K562 (cell line): Measurements from ENCODE around the gene ABHD10. TPM values are rescaled to one million over a fixed set of nuclear protein-coding genes. Genes with fewer than 3 reads are reported as not detected.

ENCODE experiments used
- ATAC-seq: fragments of 200-7000 bp; cut with Tn5 transposase; 3 replicates; pipeline ENCODE4 v1.9.1; 2020; ENCODE audit warnings: moderate library complexity
- BruUV-seq: library from RNA; stranded (reverse); fragments of 400-500 nt; replicated peaks from 2 replicates; lab custom pipeline; 2021; lab: Mats Ljungman, UMichigan
- CTCF ChIA-PET: fragments of 300-600 bp; formaldehyde crosslinking; extraction: SDS; loops from one replicate; lab custom pipeline; 2021; ENCODE audit warnings: low intra/inter-chr PET ratio; lab: Yijun Ruan, JAX
- POLR2A ChIA-PET: fragments of 300-600, 350-650 bp; sonication (Branson Sonifier 250); formaldehyde crosslinking; extraction: SDS; loops from one replicate; lab custom pipeline; 2021; ENCODE audit warnings: antibody characterized with exemption, inconsistent platforms; lab: Yijun Ruan, JAX
- DNase-seq, 4 experiments: peaks; one replicate each; pipeline versions ENCODE4 v3.0.0 to v3.0.0-alpha.2; 2011 to 2018; ENCODE audit warnings: low spot score in 3 of 4, mixed read lengths in 3 of 4; ENCODE audit errors: extremely low read depth in 1 of 4
- FAIRE-seq: peaks from 2 replicates; lab custom pipeline; 2011; peaks lifted over from hg19 to GRCh38; lab: Jason Lieb, UNC
- H2AFZ ChIP-seq: 2 replicates; pipeline ENCODE4 v1.6.0; 2011; ENCODE audit warnings: low read depth, low read length, control low read depth, inconsistent platforms
- H3K27ac ChIP-seq: fragments of 200-600 bp; 3 replicates; pipeline ENCODE4 v1.8.0; 2011; ENCODE audit warnings: low read depth, mild to moderate bottlenecking, control low read depth, inconsistent platforms, low read length, moderate library complexity, mixed read lengths; ENCODE audit errors: extremely low read depth
- H3K27me3 ChIP-seq, 2 experiments: fragments of 300-600 bp in 1 of 2; 2 replicates in 1 of 2; 3 replicates in 1 of 2; pipeline versions ENCODE4 v1.6.0 to v1.8.0; 2011; ENCODE audit warnings: inconsistent platforms in 2 of 2, low read length in 2 of 2, mild to moderate bottlenecking in 1 of 2, mixed read lengths in 1 of 2, moderate library complexity in 1 of 2; ENCODE audit not compliant: control insufficient read depth in 2 of 2, insufficient read depth in 2 of 2
- H3K36me3 ChIP-seq: fragments of 300-600 bp; 3 replicates; pipeline ENCODE4 v1.8.0; 2011; ENCODE audit warnings: mild to moderate bottlenecking, low read length, inconsistent platforms; ENCODE audit not compliant: control insufficient read depth, insufficient read depth
- H3K4me1 ChIP-seq, 2 experiments: fragments of 200-600 bp in 1 of 2; replicated peaks in 1 of 2; 2 replicates in 1 of 2; 3 replicates in 1 of 2; pipeline versions ENCODE4 v1.5.1 to v1.8.0; 2011; ENCODE audit warnings: inconsistent platforms in 2 of 2, low read length in 2 of 2, mild to moderate bottlenecking in 1 of 2, mixed read lengths in 1 of 2, moderate library complexity in 1 of 2; ENCODE audit not compliant: control insufficient read depth in 2 of 2, insufficient read depth in 2 of 2
- H3K4me2 ChIP-seq: 2 replicates; pipeline ENCODE4 v1.6.1; 2011; ENCODE audit warnings: low read length, control low read depth, inconsistent platforms, mixed read lengths; ENCODE audit not compliant: insufficient read depth
- H3K4me3 ChIP-seq: fragments of 200-600 bp; sonication (generic), shearing (Covaris generic); 2 replicates; pipeline ENCODE4 v1.5.1; 2016; ENCODE audit warnings: control low read depth, inconsistent platforms
- H3K79me2 ChIP-seq: fragments of 200-600 bp; 3 replicates; pipeline ENCODE4 v1.8.0; 2011; ENCODE audit warnings: low read length, inconsistent platforms; ENCODE audit not compliant: control insufficient read depth, insufficient read depth
- H3K9ac ChIP-seq, 2 experiments: 2 replicates each; pipeline versions ENCODE4 v1.6.0 to v1.6.1; 2011; ENCODE audit warnings: low read depth in 2 of 2, low read length in 2 of 2, control low read depth in 1 of 2, inconsistent platforms in 1 of 2, mild to moderate bottlenecking in 1 of 2, mixed read lengths in 1 of 2; ENCODE audit not compliant: insufficient read depth in 1 of 2
- H3K9me1 ChIP-seq: one replicate; pipeline ENCODE4 v1.6.0; 2011; ENCODE audit warnings: inconsistent platforms, mild to moderate bottlenecking, low read length, moderate library complexity; ENCODE audit not compliant: control insufficient read depth, insufficient read depth
- H3K9me3 ChIP-seq: replicated peaks from 2 replicates; pipeline ENCODE4 v1.5.1; 2011; ENCODE audit warnings: low read depth, low read length, inconsistent platforms; ENCODE audit not compliant: control insufficient read depth, insufficient read depth
- H4K20me1 ChIP-seq: replicated peaks from 2 replicates; pipeline ENCODE4 v1.6.1; 2011; ENCODE audit warnings: low read length, inconsistent platforms, mixed read lengths; ENCODE audit not compliant: control insufficient read depth, insufficient read depth
- ESRRA ChIP-seq: fragments of 450-650 bp; IDR thresholded peaks from 2 replicates; pipeline ENCODE4 v1.6.1; 2014; ENCODE audit warnings: low read depth, mild to moderate bottlenecking, moderate library complexity, borderline replicate concordance
- FOXP1 ChIP-seq: sonication (generic); formaldehyde crosslinking; IDR thresholded peaks from 2 replicates; pipeline ENCODE4 v1.8.0; 2022; ENCODE audit warnings: mild to moderate bottlenecking, missing genetic modification reagents
- FUS ChIP-seq: fragments of 200-400 bp; formaldehyde crosslinking; optimal IDR thresholded peaks from 2 replicates; pipeline ENCODE3; 2017; ENCODE audit warnings: low read depth, low read length
- IFI16 ChIP-seq: fragments of 250-450 bp; sonication (Bioruptor Pico); IDR thresholded peaks from 2 replicates; pipeline ENCODE4 v2.1.2; 2022; ENCODE audit warnings: mild to moderate bottlenecking, inconsistent platforms
- L3MBTL2 ChIP-seq: fragments of 450-650 bp; IDR thresholded peaks from 2 replicates; pipeline ENCODE4 v1.6.1; 2016; ENCODE audit warnings: mild to moderate bottlenecking, moderate library complexity
- RB1 ChIP-seq: fragments of 450-650 bp; IDR thresholded peaks from 2 replicates; pipeline ENCODE4 v1.6.1; 2017; ENCODE audit warnings: low read depth, mild to moderate bottlenecking
- RBM14 ChIP-seq: fragments of 200-400 bp; formaldehyde crosslinking; IDR thresholded peaks from 2 replicates; pipeline ENCODE4 v1.6.1; 2018; ENCODE audit warnings: low read depth, mild to moderate bottlenecking, low read length, moderate library complexity, borderline replicate concordance; ENCODE audit not compliant: insufficient read depth
- TRIM24 ChIP-seq, 2 experiments: fragments of 450-650 bp; IDR thresholded peaks; 2 replicates each; pipeline ENCODE4 v1.6.1; 2016
- TSC22D4 ChIP-seq: fragments of 450-650 bp; IDR thresholded peaks from 2 replicates; pipeline ENCODE4 v1.6.1; 2016; ENCODE audit warnings: missing genetic modification characterization, missing biosample characterization, control low read depth
- WHSC1 ChIP-seq: IDR thresholded peaks from one replicate; pipeline ENCODE4 v1.6.1; 2012; ENCODE audit warnings: low read length, control low read depth, inconsistent platforms
- ZC3H4 ChIP-seq: sonication (generic); formaldehyde crosslinking; IDR thresholded peaks from 2 replicates; pipeline ENCODE4 v1.9.0; 2021; ENCODE audit warnings: missing genetic modification reagents, borderline replicate concordance
- ZFP36 ChIP-seq: fragments of 150-350 bp; IDR thresholded peaks from 2 replicates; pipeline ENCODE4 v1.6.1; 2018; ENCODE audit warnings: low read length, low read depth; ENCODE audit not compliant: partially characterized antibody
- ZNF507 ChIP-seq: conservative IDR thresholded peaks from 2 replicates; pipeline ENCODE4 v1.6.1; 2017; ENCODE audit warnings: missing genetic modification characterization, missing compliant biosample characterization
- ZNF780A ChIP-seq: fragments of 250-450 bp; sonication (Bioruptor Pico); IDR thresholded peaks from 2 replicates; pipeline ENCODE4 v1.5.0; 2021; ENCODE audit warnings: mild to moderate bottlenecking
- WGBS: fragments of 100-300 bp; shearing (Covaris generic); methylation state at CpG from one replicate; pipeline ENCODE4 v1.1.6; 2016; ENCODE audit warnings: low coverage, mixed read lengths; ENCODE audit not compliant: insufficient coverage; ENCODE audit errors: missing lambda C conversion rate; 5-methylcytosine and 5-hydroxymethylcytosine counted together
- in situ Hi-C: fragments of 300-500 bp; cut with MboI; formaldehyde crosslinking; loops from 4 replicates; pipeline ENCODE4 v1.15.0; 2018; ENCODE audit warnings: inconsistent platforms, mixed read lengths
- intact Hi-C: fragments of 100-400 bp; cut with micrococcal nuclease; formaldehyde crosslinking; loops from 2 replicates; pipeline ENCODE4 v1.14.2; 2022
- polyA plus RNA-seq, 8 experiments: library from polyadenylated mRNA; depleted of rRNA in 4 of 8; stranded (reverse) in 5 of 8; unstranded in 3 of 8; fragments of >200 nt; fragmentation: Nextera tagmentation in 2 of 8; fragmentation: Illumina TruSeq in 1 of 8; extraction: Ambion mirVana in 2 of 8; extraction: Trizol in 1 of 8; gene quantifications; 2 replicates each; pipeline versions ENCODE4 v1.2.1 to v1.2.3, GENCODE V29; 2011 to 2014; ENCODE audit warnings: inconsistent platforms in 1 of 8, missing spikeins in 1 of 8
- total RNA-seq, 7 experiments: library from RNA; depleted of rRNA in 6 of 7; stranded (reverse); fragments of >200 nt in 6 of 7; fragmentation: Illumina TruSeq in 2 of 7; extraction: Trizol in 2 of 7; gene quantifications; 2 replicates each; pipeline versions ENCODE4 v1.2.1 to v1.2.3, GENCODE V29; 2011 to 2021; ENCODE audit warnings: low replicate concordance in 1 of 7
- TF ChIP-seq, protein P1 (sequence below): IDR thresholded peaks from 3 replicates; pipeline ENCODE4 v1.6.1; 2011; ENCODE audit warnings: borderline replicate concordance, mild to moderate bottlenecking; ENCODE audit not compliant: insufficient read length, insufficient read depth
- TF ChIP-seq, protein P2 (sequence below), 2 experiments: fragments of 250-450 bp in 1 of 2; fragments of 450-650 bp in 1 of 2; sonication (Bioruptor Pico) in 1 of 2; IDR thresholded peaks; 2 replicates each; pipeline versions ENCODE4 v1.6.1 to v1.8.0; 2016 to 2021; ENCODE audit warnings: mild to moderate bottlenecking in 2 of 2, moderate library complexity in 2 of 2, missing compliant biosample characterization in 1 of 2, missing genetic modification characterization in 1 of 2
- TF ChIP-seq, protein P3 (sequence below): fragments of 250-450 bp; sonication (Bioruptor Pico); IDR thresholded peaks from 2 replicates; pipeline ENCODE4 v1.8.0; 2022; ENCODE audit warnings: moderate library complexity, mild to moderate bottlenecking, inconsistent platforms
- TF ChIP-seq, protein P4 (sequence below): fragments of 150-350 bp; conservative IDR thresholded peaks from 2 replicates; pipeline ENCODE4 v1.6.1; 2014; ENCODE audit warnings: low read length

The ABHD10 gene
- total and polyA plus RNA-seq, 9 of the 15 experiments (the other 6 are each of a cell fraction or from before 2014, with no cell fraction given): 6.1 to 29.5 (median 11.5) TPM

DNA sequence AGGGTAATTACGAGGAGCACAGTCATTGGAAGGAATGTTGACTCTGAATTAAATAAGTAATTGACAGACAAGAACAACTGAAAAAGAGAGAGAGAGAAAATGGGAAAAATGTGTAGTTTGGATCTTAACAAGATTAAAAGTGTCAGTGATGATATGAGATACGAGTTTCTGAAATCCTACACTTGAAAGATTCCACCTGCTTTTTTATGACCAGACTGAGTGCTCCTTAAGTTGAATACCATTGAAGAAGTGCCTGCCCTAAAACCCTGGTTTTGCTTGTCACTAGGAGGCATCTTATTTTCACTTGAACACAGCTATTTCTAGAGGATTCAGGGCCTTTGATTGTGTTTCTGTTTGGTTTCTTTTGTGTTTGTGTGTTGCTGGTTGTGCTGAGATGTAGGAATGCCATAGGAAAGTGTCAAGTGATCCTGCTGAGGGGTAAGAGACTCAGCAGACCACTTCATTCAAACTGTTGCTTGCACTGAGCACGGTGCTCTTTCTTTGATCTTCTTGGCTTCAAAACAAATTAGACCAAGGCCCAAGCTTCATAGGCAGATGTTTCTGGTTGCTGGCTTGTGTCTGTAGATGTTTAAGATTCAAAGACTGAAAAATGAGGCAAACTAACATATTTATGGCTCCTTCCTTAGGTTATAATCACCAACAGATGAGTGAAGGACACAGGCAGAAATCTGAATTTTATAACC is 17.2 kb upstream of the ABHD10 start (continued):
- TF ChIP-seq, protein P1, sequence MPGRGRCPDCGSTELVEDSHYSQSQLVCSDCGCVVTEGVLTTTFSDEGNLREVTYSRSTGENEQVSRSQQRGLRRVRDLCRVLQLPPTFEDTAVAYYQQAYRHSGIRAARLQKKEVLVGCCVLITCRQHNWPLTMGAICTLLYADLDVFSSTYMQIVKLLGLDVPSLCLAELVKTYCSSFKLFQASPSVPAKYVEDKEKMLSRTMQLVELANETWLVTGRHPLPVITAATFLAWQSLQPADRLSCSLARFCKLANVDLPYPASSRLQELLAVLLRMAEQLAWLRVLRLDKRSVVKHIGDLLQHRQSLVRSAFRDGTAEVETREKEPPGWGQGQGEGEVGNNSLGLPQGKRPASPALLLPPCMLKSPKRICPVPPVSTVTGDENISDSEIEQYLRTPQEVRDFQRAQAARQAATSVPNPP: no peak
- TF ChIP-seq ESRRA: no peak
- TF ChIP-seq ZNF507 (tag): no peak
- TF ChIP-seq RBM14: no peak
- no peak for TF ChIP-seq FUS
- no peak for TF ChIP-seq TSC22D4
- TF ChIP-seq, protein P2, sequence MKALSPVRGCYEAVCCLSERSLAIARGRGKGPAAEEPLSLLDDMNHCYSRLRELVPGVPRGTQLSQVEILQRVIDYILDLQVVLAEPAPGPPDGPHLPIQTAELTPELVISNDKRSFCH (CRISPR knock-in tag; IDR thresholded peaks at IDR 0.05): no peak
- TF ChIP-seq, protein P2 (tag; IDR thresholded peaks at IDR 0.05): no peak

DNA sequence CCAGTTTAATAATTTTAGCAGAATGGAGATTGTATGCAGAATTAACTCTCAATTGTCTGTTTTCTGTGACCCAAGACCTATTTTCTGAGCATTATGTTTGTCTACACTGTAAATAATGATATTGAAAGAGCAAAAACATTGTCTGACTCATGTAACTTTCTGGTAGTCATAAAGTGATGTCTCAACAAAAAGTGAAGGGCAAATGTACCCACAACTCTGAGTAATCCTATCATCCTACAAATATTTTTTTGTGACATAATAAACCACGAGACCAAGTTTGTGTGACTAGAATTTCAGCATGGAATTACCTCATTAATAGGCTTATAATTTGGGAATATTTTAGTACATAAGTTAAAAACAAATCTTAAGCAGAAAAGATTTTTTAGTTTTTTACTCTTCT is 15.4 kb upstream of the ABHD10 start:
- H3K9ac ChIP-seq: no peak overlapping the region
- H3K36me3 ChIP-seq: no peaks in the 10 kb centered on the region
- H3K4me2 ChIP-seq: no peak overlapping the region
- in situ Hi-C loops (loop anchor here (5.0 kb wide), 1 partner anchor 251 kb away; no protein-coding TSS in a partner anchor), intact Hi-C loops (no loop called here)
- no peak for ATAC-seq
- H2AFZ ChIP-seq: no peak overlapping the region
- no TSS peak for BruUV-seq
- no peaks in the 10 kb centered on the region for H3K9me1 ChIP-seq
- WGBS: 0% methylated on average over 1 of the region's 1 CpG
- DNase-seq: no peak
- FAIRE-seq: no peak
- H4K20me1 ChIP-seq: no peaks in the 10 kb centered on the region
- H3K9me3 ChIP-seq: no peaks in the 10 kb centered on the region
- ChIA-PET CTCF (no interaction called here), POLR2A (no interaction called here)
- no peaks in the 10 kb centered on the region for H3K27me3 ChIP-seq
- H3K4me1 ChIP-seq: no peaks in the 10 kb centered on the region
- H3K4me3 ChIP-seq: no peak overlapping the region
- no peaks in the 10 kb centered on the region for H3K79me2 ChIP-seq
- H3K27ac ChIP-seq: no peak overlapping the region
- TF ChIP-seq L3MBTL2 (no peak), IFI16 (CRISPR knock-in tag) (no peak), RB1 (no peak), TRIM24 (IDR thresholded peaks at IDR 0.05) (no peak), ZC3H4 (no peak), FOXP1 (CRISPR knock-in tag) (no peak), ZFP36 (no peak), WHSC1 (no peak), ZNF780A (CRISPR knock-in tag) (no peak)
- TF ChIP-seq, protein P3, sequence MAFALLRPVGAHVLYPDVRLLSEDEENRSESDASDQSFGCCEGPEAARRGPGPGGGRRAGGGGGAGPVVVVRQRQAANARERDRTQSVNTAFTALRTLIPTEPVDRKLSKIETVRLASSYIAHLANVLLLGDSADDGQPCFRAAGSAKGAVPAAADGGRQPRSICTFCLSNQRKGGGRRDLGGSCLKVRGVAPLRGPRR (CRISPR knock-in tag): no peak
- TF ChIP-seq, protein P4, sequence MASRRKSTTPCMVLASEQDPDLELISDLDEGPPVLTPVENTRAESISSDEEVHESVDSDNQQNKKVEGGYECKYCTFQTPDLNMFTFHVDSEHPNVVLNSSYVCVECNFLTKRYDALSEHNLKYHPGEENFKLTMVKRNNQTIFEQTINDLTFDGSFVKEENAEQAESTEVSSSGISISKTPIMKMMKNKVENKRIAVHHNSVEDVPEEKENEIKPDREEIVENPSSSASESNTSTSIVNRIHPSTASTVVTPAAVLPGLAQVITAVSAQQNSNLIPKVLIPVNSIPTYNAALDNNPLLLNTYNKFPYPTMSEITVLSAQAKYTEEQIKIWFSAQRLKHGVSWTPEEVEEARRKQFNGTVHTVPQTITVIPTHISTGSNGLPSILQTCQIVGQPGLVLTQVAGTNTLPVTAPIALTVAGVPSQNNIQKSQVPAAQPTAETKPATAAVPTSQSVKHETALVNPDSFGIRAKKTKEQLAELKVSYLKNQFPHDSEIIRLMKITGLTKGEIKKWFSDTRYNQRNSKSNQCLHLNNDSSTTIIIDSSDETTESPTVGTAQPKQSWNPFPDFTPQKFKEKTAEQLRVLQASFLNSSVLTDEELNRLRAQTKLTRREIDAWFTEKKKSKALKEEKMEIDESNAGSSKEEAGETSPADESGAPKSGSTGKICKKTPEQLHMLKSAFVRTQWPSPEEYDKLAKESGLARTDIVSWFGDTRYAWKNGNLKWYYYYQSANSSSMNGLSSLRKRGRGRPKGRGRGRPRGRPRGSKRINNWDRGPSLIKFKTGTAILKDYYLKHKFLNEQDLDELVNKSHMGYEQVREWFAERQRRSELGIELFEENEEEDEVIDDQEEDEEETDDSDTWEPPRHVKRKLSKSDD: no peak
